ENCODE data around the gene APRT.

Gene APRT

GRCh38 chr16:88811769-88812512 lies at the start of gene APRT:
TSS of gene APRT (minus strand) at chr16:88811928. CDS start at chr16:88811899, 29 bp downstream.
- Histone ChIP-seq H3K9me3 (ENCODE audit: severe bottlenecking) (no peaks in the 10 kb centered on the region), H3K36me3 (peaks cover 32% of the 10 kb centered on the region), H3K27ac (peak within 1 kb of the TSS; percentile 95), H3K4me3 (ENCODE audit: low read depth, low read length) (peak within 1 kb of the TSS; percentile 54), H3K27me3 (ENCODE audit: insufficient read depth, low read depth, severe bottlenecking) (no peaks in the 10 kb centered on the region)
- TF ChIP-seq CTCF (IDR thresholded peaks at IDR 0.05; ENCODE audit: low read depth, low read length) = peak; percentile 33
- DNase-seq = peak; percentile 88

GRCh38 chr16:88861359-88861758 lies 49.6 kb upstream of the APRT start:
- no peak overlapping the region for H3K4me3 ChIP-seq (ENCODE audit: low read depth, low read length)
- no peak overlapping the region for H3K27ac ChIP-seq
- H3K9me3 ChIP-seq (ENCODE audit: severe bottlenecking) = no peaks in the 10 kb centered on the region
- no peak for DNase-seq
- no peak for TF ChIP-seq CTCF (IDR thresholded peaks at IDR 0.05; ENCODE audit: low read depth, low read length)
- no peaks in the 10 kb centered on the region; the same call in 1 of the 2 replicates for H3K36me3 ChIP-seq
- H3K27me3 ChIP-seq (ENCODE audit: insufficient read depth, low read depth, severe bottlenecking) = no peaks in the 10 kb centered on the region

- Histone ChIP-seq H3K9me3 (ENCODE audit: severe bottlenecking) (no peaks in the 10 kb centered on the region), H3K27ac (no peak overlapping the region), H3K36me3 (no peaks in the 10 kb centered on the region; the same call in 1 of the 2 replicates), H3K4me3 (ENCODE audit: low read depth, low read length) (no peak overlapping the region), H3K27me3 (ENCODE audit: insufficient read depth, low read depth, severe bottlenecking) (no peaks in the 10 kb centered on the region)
- no peak for TF ChIP-seq CTCF (IDR thresholded peaks at IDR 0.05; ENCODE audit: low read depth, low read length)
- no peak for DNase-seq
These were observed 47.8 kb upstream of the APRT start for GRCh38 chr16:88859381-88860091.

GRCh38 chr16:88857728-88858339 lies 46.1 kb upstream of the APRT start:
- Histone ChIP-seq H3K27me3 (ENCODE audit: insufficient read depth, low read depth, severe bottlenecking) (no peaks in the 10 kb centered on the region), H3K9me3 (ENCODE audit: severe bottlenecking) (no peaks in the 10 kb centered on the region), H3K27ac (peak overlapping the region; percentile 74; the same call in 1 of the 2 replicates), H3K4me3 (ENCODE audit: low read depth, low read length) (peak overlapping the region; percentile 84), H3K36me3 (no peaks in the 10 kb centered on the region; the same call in 1 of the 2 replicates)
- DNase-seq = peak; percentile 57
- peak; percentile 72 for TF ChIP-seq CTCF (IDR thresholded peaks at IDR 0.05; ENCODE audit: low read depth, low read length)

- no peak for TF ChIP-seq CTCF (IDR thresholded peaks at IDR 0.05; ENCODE audit: low read depth, low read length)
- Histone ChIP-seq H3K4me3 (ENCODE audit: low read depth, low read length) (peak within 1 kb of the TSS; percentile 84), H3K27me3 (ENCODE audit: insufficient read depth, low read depth, severe bottlenecking) (no peaks in the 10 kb centered on the region), H3K36me3 (no peaks in the 10 kb centered on the region; the same call in 1 of the 2 replicates), H3K27ac (peak within 1 kb of the TSS; percentile 74), H3K9me3 (ENCODE audit: severe bottlenecking) (no peaks in the 10 kb centered on the region)
- DNase-seq = peak; percentile 92
These were observed 45.4 kb upstream of the APRT start, which contains the start of the genes GALNS and TRAPPC2L for GRCh38 chr16:88856828-88857727. TSS of gene GALNS (minus strand) at chr16:88856947. CDS start at chr16:88856877, 70 bp downstream. TSS of gene TRAPPC2L (plus strand) at chr16:88857127. CDS start at chr16:88857151, 24 bp downstream.
